ENCODE measurements around the gene CHAC1.

Gene CHAC1, protein sequence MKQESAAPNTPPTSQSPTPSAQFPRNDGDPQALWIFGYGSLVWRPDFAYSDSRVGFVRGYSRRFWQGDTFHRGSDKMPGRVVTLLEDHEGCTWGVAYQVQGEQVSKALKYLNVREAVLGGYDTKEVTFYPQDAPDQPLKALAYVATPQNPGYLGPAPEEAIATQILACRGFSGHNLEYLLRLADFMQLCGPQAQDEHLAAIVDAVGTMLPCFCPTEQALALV

DNA sequence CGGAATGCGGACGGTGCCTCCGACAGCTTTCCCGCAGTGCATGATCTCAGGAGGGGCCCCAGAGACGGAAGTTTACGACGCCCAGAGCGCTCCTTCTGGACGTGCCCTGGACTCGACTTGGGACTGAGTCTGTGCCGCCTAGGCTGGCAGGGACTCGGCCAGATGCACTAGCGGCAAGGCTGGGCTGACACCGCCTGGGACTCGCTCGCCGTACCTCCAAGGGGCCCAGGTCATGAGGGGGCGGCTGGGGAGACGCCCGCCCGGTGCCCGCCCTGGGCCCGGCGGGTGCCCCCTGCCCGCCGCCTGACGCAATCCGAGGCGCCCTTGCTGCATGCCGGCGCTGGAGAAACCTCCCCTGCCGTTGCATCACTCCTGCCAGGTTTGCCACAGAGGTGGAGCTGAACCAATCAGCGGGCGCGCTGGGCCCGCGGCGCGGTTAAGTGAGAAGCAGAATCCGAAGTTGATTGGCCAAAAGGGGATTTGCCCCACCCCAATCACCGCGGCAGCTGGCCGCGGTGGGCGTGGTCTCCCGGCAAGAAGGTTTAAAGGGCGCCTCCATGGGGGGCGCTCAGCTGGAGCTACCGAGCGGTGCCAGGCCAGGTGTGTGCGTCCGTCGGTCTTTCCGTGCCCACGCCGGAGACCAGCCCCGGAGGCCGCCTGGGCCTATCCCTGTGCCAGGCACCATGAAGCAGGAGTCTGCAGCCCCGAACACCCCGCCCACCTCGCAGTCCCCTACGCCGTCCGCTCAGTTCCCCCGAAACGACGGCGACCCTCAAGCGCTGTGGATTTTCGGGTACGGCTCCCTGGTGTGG, at the start of gene CHAC1:
TSS of gene CHAC1 (plus strand) at position 571 of the 812 bp plus-strand sequence. CDS start at position 684, 113 bp downstream.
- in situ Hi-C loops (cut with HindIII; ENCODE audit: low sequenced_read_pairs), result no loop called here

DNA sequence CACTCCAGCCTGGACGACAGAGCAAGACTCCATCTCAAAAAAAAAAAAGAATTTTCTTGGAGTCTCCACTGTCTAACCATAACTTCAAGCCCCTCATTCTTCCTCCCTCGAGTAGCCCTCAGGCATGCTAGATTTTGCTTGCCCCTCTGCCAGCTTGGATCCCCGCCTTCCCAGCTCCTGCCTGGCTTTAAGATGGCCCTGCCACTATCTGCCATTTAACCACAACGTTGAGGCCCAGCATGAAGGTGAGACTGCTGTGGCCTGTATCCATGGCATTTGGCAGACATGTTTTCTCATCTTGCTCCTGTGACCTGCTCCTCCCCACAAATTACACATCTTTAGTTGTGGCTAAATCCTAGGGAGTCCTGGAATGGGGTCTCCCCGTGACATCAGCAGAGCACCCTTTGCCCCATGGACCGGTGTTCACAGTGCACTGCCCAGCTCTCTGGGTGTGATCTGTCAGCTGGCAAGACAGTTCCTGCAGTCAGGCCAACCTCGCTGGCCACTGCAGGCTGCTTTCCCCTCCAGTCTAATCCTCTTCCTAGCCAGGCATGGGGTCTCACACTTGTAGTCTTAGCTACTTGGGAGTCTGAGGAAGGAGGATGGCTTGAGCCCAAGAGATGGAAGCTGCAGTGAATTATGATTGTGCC, 48.6 kb upstream of the CHAC1 start:
- in situ Hi-C loops (cut with HindIII; ENCODE audit: low sequenced_read_pairs), result loop anchor here (5.0 to 10.0 kb wide), 3 partner anchors 73 to 320 kb away; no protein-coding TSS in a partner anchor

DNA sequence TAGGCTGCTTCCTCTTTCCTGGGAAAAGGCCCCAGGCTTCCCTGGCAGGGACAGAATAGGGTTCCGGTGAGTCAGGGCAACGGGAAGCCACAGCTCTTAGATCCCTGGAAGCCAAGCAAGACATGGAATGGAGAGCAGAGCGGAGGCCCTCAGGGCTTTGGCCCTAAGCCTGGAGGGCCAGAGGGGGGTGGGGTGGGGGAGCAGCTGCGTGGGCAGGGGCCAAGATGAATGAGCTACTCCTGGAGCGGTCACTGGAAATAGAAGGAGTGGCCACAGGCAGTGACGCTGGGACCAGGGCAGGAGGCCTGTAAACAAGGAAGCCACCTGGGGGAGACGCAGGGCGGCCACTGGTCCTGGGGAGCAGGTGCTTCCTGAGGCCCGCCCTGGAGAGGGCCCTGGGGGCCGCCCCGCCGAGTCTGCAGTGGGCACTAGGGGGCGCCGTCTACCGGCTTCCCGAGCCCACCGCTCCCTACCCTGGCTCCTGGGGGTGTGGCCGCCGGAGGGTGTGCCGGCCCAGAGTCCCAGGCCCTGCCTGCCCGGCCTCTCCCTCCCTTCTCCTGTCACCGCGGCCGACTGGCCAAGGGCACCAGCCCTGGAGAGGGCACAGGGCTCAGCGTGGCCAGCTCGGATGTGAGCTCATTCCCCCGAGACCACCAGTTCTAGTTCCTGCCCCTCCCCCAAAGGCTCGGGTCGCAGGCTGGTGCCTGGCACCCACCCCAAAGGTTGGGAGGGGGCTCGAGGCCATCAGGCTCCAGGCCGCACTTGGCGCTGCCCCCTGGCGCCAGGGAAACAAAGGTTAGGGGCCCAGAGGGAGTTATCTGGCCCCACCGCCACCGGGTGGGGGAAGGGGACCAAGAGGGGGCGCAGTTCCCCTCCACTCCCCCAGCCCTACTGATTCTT, 46.9 kb upstream of the CHAC1 start:
- in situ Hi-C loops (cut with HindIII; ENCODE audit: low sequenced_read_pairs), result loop anchor here (5.0 to 10.0 kb wide), 3 partner anchors 71 to 318 kb away; no protein-coding TSS in a partner anchor

DNA sequence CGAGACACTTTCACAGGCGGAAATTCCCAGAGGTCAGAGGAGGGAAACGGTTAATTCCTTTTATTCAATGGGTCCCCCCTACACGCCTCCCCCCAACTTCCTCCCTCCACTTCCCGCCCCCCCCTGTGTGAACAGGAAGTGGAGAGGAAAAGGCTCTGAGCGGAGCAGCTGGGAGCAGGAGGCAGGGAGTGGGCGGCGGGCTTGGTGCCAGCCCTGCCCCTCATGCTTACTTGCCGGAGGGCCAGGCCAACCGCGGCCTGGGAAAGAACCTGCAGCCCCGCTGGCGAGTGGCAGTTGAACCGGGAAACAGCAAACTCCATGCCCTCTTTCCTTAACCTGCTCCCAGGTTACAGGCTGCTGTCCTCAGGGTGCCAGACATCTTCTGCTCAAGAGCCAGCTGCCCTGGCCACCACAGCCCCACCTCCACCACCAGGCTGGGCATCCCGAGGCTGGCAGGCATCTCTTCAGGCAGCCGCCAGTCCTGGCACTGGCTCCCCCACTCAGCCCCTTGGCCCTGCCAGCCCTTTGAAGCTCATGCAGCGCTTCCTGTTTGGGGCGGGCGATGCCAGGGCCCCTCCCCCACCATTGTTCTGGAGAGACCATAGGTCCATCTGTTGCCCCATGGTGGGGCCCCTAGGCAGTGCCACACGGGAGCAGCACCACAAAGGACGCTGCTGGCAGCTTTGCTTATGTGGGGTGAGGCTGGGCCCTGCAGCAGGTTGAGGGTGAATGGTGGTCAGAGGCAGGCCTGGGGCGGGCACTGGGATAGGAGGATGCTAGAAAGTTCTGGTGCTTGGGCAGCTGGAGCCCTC, 46.1 kb upstream of the CHAC1 start:
- in situ Hi-C loops (cut with HindIII; ENCODE audit: low sequenced_read_pairs), result loop anchor here (5.0 to 10.0 kb wide), 3 partner anchors 70 to 318 kb away; no protein-coding TSS in a partner anchor

DNA sequence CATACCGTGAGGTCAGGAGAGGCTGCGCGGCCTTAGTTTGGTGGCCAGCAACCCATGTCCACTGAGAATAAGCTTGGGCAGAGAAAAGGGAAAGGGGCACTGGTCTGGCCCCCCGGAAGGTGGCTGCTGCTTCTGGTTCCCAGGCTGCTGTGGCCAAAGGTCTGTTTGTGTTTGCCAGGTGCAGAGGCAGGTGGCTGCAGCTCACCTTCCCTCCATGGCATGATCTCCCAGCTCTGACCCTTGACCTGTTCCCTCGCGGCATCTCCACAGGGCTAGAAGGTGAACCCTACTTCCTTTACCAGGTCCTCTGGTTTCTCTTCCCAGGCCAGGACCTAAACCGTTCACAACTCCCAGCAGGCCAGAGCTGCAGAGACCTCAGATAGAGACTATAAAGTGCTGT, 45.2 kb upstream of the CHAC1 start:
- in situ Hi-C loops (cut with HindIII; ENCODE audit: low sequenced_read_pairs), result loop anchor here (5.0 to 10.0 kb wide), 3 partner anchors 69 to 317 kb away; no protein-coding TSS in a partner anchor

DNA sequence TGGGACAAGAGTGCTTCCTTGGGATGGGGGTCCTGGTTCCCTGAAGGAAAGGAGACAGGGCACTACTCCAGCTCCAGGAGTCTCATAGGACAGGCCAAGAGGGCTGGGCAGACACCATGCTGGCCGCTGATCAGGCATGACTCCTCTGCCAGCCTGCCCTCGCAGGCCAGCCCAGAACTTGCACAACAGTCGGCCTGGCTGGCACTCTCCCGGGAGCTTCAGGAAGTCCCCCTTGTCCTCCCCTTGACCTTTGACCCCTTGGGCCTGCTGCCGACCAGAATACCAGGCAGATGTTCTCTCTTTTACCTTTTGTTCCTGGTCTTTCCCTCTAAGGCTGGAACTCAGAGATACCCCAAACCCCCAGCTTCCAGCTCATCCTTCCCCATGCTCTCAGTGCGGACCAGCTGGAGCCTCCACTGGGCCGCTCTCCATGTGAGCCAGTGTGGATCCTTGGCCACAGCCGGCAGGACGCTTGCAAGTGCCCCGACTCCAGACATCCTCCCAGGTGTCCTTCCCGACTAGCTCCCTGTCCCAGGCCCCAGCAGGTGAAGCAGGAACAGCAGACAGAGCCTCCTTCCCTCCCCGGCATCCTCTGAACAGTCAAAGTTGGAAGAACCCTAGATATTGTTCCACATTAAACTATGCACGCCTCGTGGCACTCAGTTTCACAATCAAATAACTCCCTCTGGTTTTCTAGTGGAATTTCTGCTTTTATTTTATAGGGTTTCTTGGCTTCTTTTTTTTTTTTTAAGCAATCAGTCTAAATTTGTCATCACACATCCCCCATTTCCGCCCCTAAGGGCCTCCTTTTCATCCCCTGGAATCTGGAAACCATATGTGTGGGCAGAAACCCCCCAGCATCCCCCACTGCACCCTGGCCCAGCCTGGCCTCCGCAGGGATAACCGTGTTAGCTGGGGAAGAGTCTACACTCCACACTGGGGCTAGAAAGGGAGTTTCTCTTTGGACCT, 43.3 kb upstream of the CHAC1 start:
- in situ Hi-C loops (cut with HindIII; ENCODE audit: low sequenced_read_pairs), result loop anchor here (5.0 to 10.0 kb wide), 3 partner anchors 67 to 315 kb away; no protein-coding TSS in a partner anchor

DNA sequence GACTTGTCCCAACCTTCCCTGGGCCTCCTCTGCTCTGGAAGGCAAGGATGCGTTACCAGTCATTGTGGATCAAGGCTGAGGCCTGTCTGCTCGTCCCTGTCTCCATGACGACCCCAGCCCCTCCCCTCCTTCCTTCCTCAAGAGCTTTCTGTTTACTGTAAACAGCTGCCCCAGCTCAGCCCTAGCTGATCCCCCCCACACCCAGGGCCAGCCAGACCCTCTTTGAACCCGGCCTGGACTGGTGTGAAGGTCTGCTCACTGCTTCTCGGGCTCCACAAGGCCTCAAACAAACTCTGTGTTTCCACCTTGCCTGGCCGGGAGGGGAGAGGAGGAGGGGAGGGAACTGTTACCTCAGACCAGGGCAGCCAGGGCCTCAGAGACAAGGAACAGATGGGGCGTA, 42.1 kb upstream of the CHAC1 start:
- in situ Hi-C loops (cut with HindIII; ENCODE audit: low sequenced_read_pairs), result no loop called here

DNA sequence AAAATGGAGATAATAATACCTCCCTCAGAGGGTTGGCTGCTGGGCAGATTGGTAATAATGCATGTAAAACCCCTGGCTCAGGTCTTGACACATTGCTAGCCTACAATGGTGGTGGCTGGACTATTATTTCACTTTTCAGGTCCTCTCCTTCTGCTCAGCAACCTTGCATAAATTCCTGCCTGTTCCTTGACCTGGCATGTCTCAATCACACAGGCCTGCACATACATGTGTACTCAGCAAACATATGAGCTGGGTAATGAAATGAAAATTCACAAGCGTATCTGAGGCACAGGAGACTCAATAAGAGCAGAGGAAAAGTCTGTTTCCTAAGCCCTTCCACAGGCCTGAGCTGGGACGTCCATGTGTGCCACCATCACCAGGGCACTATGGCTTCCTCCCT, 41.6 kb upstream of the CHAC1 start:
- in situ Hi-C loops (cut with HindIII; ENCODE audit: low sequenced_read_pairs), result no loop called here

DNA sequence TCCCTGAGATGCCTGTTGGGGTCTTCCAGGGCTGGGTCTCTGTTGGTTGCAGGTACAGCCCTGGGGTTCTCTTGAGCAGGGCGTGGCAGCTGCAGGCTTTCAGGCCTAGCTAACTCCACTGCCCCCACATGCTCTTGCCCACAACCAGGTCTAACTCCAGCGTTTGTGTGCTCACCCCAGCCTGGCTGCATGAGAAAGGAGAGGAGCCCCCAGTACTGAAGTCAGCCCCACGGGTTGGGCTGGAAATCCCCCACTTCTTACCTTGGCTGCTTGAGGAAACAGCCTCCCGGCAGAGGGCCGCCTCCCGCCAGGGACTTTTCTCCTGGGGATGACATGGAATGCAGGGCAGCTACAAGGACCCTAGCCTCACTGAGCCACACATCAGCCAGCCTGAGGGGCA, 40.8 kb upstream of the CHAC1 start:
- in situ Hi-C loops (cut with HindIII; ENCODE audit: low sequenced_read_pairs), result no loop called here

DNA sequence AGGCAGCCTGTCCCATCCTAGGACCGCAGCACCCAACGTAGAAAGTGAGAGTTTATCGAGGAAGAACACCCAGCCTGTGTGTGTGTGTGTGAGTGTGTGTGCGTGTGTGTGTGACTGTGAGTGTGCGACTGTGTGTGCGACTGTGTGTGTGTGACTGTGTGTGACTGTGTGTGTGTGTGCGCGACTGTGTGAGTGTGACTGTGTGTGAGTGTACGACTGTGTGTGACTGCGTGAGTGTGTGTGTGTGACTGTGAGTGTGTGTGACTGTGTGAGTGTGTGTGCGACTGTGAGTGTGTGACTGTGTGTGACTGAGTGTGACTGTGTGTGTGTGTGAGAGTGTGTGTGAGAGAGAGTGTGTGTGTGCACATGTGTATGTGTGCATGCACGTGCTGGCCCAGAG, 39.3 kb upstream of the CHAC1 start:
- in situ Hi-C loops (cut with HindIII; ENCODE audit: low sequenced_read_pairs), result no loop called here

DNA sequence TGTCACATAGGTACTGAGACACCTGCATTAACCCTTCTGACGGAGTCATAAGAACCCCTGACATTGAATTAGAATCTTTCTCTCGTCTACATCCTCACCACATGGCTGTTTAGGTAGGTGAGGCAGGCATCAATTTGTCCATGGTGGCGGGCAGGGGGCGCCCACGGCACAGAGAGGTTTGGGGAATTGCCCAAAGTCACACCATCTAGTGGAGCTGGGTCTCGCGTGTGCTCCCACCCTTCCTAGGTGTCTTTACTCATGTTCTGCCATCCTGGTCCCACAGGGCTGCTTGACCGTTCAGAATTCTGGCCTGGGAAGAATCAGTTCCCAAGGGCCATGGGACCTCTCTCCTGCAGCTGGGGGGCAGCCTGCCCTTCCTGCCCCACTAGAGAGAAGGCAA, 38.8 kb upstream of the CHAC1 start:
- in situ Hi-C loops (cut with HindIII; ENCODE audit: low sequenced_read_pairs), result no loop called here

DNA sequence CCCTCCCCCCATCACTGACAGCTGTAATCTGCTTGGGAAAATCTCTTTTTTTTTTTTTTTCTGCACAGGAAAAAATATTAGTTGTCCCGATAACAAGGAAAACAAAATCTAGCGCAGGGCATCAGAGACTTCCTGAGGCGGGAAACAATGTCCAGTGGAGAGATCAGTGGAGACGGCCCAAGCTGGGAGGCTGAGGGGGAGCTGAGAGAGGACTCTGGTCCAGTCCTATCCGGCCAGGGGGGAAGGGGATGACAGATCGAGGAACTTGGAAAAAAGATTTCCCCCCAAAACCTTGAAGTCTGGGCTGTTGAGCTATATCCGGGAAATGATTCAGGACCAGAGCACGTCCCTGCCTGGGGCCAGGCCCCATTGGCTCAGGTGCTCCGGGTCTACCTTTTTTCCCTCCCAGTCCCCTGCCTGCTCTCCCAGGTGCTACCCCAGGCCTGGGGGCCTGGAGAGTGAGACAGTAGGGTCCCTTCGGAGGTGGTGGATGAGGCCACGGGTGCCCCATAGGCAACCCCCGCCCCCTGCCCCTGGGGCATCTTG, 38.1 kb upstream of the CHAC1 start:
- in situ Hi-C loops (cut with HindIII; ENCODE audit: low sequenced_read_pairs), result no loop called here

DNA sequence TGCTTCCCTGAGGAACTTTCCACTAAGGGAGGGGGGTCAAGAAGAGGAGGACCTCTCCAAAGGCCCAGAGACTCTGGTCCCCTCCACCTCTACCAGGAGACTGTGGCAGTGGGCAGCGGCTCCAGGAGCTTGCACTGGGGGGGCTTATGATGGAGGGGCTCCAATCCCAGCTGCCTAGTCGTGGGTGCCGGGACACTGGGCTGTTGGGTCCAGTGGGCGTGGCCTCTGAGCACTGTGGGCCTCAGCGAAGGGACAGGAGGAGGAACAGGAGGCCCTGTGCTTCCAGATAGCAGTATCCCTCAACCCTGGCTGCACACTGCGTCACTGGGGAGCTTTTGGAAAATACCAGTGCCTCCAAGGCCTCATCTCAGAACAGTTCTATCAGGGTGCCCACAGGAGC, 37.6 kb upstream of the CHAC1 start:
- in situ Hi-C loops (cut with HindIII; ENCODE audit: low sequenced_read_pairs), result no loop called here

DNA sequence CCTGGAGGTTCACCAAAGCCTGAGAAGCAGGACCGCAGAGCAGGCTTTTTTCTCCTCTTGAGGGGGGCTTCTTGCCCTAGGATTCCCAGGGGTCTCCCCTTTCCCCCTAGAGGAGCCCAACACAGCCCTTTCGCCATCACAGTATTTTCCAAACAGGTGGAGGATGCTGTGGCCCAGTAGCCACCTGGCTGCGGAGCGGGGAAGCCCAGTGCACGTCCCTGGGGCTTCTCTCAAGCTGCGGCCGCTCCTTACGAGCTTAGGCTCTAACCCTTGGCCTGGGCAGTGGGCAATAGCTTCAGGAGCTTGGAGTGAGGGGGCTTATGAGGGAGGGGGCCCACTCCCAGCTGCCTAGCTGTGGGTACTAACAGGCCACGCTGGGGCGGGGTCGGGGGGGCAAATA, 35.7 kb upstream of the CHAC1 start:
- in situ Hi-C loops (cut with HindIII; ENCODE audit: low sequenced_read_pairs), result no loop called here

DNA sequence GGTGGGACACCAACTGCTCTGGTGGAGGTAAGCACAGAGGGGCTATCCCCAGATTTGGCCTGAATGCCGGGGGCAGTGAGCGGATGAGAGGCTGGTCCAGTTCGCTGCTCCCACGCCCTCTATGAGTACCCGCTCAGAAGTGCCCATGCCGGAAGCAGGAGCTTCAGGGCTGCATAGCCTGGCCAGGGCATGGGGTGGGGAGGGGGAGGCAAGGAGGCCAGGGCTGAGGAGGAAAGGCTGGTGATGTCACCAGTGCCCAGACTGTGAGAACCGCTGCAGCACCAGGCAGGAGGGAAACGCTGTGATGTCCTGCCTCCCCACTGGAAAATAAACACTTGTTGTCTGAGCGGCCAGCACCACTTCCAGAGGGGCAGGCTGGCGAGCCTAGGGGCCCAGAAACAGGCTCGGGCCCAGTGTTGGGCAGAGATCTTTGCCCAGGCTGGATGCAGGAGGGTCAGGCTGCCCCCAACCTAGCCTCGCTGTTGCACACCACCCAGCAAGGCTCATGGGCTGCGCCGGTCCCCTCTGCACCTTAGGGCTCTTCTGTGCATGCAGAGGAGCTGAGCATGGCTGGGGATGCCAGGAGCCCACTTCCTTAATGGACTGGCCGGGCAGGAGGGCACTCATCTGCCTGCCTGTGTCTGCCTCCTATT, 35.0 kb upstream of the CHAC1 start:
- in situ Hi-C loops (cut with HindIII; ENCODE audit: low sequenced_read_pairs), result no loop called here

DNA sequence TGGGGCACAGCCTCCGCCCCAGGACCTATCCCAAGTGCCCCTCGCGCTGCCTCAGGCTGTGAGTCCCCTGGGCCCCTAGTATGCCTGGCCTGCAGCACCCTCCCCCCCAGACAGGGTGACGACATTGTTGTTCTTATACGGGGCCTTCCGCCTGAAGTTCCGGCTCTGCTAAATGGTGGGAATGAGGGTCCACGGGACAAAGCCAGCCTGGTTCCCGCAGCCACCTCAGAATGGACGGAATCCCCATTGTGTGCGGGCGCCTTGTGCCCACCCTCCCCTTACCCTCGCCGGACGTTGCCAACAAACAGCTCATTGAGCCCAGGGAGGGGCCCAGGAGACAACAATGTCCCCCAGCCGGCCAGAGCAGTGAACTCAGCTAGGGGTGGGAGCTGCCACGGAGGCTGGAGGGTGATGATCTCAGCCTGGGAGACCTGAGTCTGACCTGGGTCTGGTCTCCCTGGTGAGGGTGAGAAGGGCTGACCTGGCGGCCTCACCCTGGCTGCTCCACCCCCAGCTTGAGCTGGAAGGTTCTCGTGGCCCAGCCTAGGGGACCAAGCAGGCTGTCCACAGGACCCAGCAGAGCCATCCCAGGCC, 34.4 kb upstream of the CHAC1 start:
- in situ Hi-C loops (cut with HindIII; ENCODE audit: low sequenced_read_pairs), result no loop called here

DNA sequence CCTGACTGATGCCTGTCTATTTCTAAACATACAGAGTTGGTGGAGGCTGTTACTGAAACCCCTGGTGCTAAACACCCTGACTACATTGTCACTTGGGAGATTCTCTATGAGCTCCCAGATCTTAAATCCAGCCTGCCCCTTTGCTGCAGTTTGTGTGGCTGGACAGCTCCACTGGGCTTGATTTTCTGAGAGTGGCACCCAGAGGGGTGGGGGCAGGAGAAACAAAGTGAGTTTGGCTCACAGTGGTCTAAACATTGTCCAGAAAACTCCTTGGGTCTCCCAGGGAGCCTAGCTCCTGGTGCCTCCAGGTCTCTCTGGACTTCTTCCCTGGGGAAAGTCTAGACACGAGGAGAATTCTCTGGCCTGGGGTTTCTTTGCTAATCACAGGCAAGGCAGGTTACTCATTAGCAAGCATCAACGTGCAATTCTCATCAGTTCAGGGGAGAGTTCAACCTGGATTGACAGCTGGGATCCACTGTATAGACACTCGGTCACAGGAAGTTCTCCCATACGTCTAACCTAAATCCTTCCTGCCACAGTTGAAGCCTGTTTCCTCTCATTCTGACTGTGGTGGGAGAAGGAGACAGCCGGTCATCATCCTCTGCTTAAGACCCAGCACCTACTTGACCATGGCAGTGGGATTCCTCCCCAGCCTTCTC, 31.2 kb upstream of the CHAC1 start:
- in situ Hi-C loops (cut with HindIII; ENCODE audit: low sequenced_read_pairs), result no loop called here

All from DLD1 (cell line).